GM21390 (cell line): ENCODE measurements around the gene COL20A1.

Source experiments
- ATAC-seq: cut with Tn5 transposase; IDR thresholded peaks from one replicate; pipeline ENCODE4 v1.9.1; 2021; ENCODE audit not compliant: unreplicated experiment

The COL20A1 gene

GRCh38 chr20:63318391-63319163 lies 25.6 kb downstream of the COL20A1 start:
- no peak for ATAC-seq

GRCh38 chr20:63319164-63320040 lies 26.4 kb downstream of the COL20A1 start:
- ATAC-seq, result no peak

GRCh38 chr20:63320041-63320511 lies 27.1 kb downstream of the COL20A1 start:
- ATAC-seq, result no peak

- no peak for ATAC-seq
Observed at GRCh38 chr20:63320616-63321147, 27.7 kb downstream of the COL20A1 start.

- ATAC-seq, result no peak
Observed at GRCh38 chr20:63321148-63321831, 28.3 kb downstream of the COL20A1 start.

- ATAC-seq, result no peak
Observed at GRCh38 chr20:63322146-63322932, 29.4 kb downstream of the COL20A1 start.

- ATAC-seq, result no peak
Observed at GRCh38 chr20:63322933-63323273, 29.9 kb downstream of the COL20A1 start.

GRCh38 chr20:63323357-63323981 lies 30.5 kb downstream of the COL20A1 start:
- ATAC-seq, result no peak

- ATAC-seq, result no peak
Observed at GRCh38 chr20:63325021-63325471, 32.1 kb downstream of the COL20A1 start.

GRCh38 chr20:63325554-63326313 lies 32.7 kb downstream of the COL20A1 start:
- ATAC-seq, result no peak

- no peak for ATAC-seq
Observed at GRCh38 chr20:63326314-63327230, 33.6 kb downstream of the COL20A1 start.

GRCh38 chr20:63327231-63327745 lies 34.3 kb downstream of the COL20A1 start:
- ATAC-seq, result no peak

GRCh38 chr20:63328026-63328700 lies 35.2 kb downstream of the COL20A1 start:
- ATAC-seq, result no peak

GRCh38 chr20:63328718-63329275 lies 35.8 kb downstream of the COL20A1 start:
- no peak for ATAC-seq

GRCh38 chr20:63329331-63330083 lies 36.5 kb downstream of the COL20A1 start:
- ATAC-seq, result no peak

GRCh38 chr20:63330084-63330760 lies 37.2 kb downstream of the COL20A1 start:
- no peak for ATAC-seq
